Parietal lobe (tissue), 2 donors: ENCODE results near the gene NUMBL. TPM values are rescaled to one million over a fixed set of nuclear protein-coding genes. Genes with fewer than 3 reads are reported as not detected.

Experiments
- small RNA-seq: library from RNA; depleted of rRNA; stranded (forward); fragments of <200 nt; gene quantifications from one replicate; pipeline ENCODE3, GENCODE V24; 2014; ENCODE audit warnings: low replicate concordance
- total RNA-seq: library from RNA; depleted of rRNA; stranded (reverse); fragments of >200 nt; gene quantifications from one replicate; pipeline ENCODE4 v1.2.3, GENCODE V29; 2014

The NUMBL gene
- total RNA-seq: 39.8 TPM

DNA sequence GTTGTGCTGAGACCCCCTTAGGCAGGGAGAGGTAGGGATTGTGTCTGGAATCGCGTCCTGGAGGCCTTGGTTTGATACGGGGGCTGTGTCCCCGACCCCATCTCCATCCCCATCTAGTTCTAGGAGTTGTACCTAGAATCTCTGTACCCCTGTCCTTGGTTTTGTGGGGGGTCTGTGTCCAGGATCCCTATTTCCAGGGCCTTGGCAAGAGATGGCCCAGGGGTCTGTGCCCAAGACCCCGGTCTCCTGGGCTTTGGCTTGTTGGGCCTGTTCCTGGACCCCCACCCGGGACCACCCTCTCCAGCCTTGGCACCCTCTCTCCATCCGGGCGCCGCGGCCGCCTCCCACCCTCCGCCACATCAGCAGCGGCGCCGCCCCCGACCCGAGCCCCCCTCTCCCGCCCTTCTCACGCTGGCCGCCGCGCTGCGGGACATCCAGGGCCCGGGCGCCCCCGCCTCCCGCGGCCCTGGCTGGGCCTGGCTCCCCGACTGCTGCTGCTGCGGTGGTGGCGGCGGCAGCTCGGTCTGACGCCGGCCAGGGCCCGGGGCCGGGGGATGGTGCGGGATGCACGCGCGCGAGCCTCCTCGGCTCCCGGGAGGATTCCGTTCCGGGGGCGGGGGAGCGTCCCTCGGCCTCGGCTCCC lies at the start of gene NUMBL:
NUMBL (minus strand) TSS at position 602 of the 643 bp plus-strand sequence; CDS start at position 434, 168 bp downstream.

GRCh38 chr19:40716482-40717324 lies 26.3 kb upstream of the NUMBL start, which contains the start of the genes COQ8B and ITPKC:
TSS of gene COQ8B (minus strand) at chr19:40716886. CDS start at chr19:40714632, 2,254 bp downstream.
TSS of gene ITPKC (plus strand) at chr19:40717112. CDS start at chr19:40717136, 24 bp downstream.

Small RNA genes lying within 50 kb of the gene (small RNA-seq; reads per million reads assigned to genes)
- gene RNU6-195P: not detected

Other genes with a start within 250 kb of the NUMBL start
- gene SERTAD3, start 246.3 kb downstream of the NUMBL start, total RNA-seq: 5.6 TPM
- gene BLVRB, start 224.9 kb downstream of the NUMBL start, total RNA-seq: 11.3 TPM
- gene SPTBN4, start 223.7 kb downstream of the NUMBL start, total RNA-seq: 42.6 TPM
- gene SHKBP1, start 113.8 kb downstream of the NUMBL start, total RNA-seq: 3.4 TPM
- gene LTBP4, start 89.3 kb downstream of the NUMBL start, total RNA-seq: 31.6 TPM
- gene COQ8B, start 26.2 kb upstream of the NUMBL start, total RNA-seq: 40.7 TPM
- 7.5 TPM for gene ITPKC, start 26.5 kb upstream of the NUMBL start, total RNA-seq
- 0.94 TPM for gene ACTMAP, start 59.8 kb upstream of the NUMBL start, total RNA-seq
- gene SNRPA, start 60.6 kb upstream of the NUMBL start, total RNA-seq: 35.7 TPM
- not detected for gene MIA, start 84.9 kb upstream of the NUMBL start, total RNA-seq
- 11.9 TPM for gene RAB4B, start 87.6 kb upstream of the NUMBL start, total RNA-seq
- 80.1 TPM for gene EGLN2, start 108.5 kb upstream of the NUMBL start, total RNA-seq
- not detected for gene CYP2A6, start 159.8 kb upstream of the NUMBL start, total RNA-seq
- not detected for gene CYP2A7, start 191.6 kb upstream of the NUMBL start, total RNA-seq